Trophoblast cell (in vitro differentiated cells and primary cell): ENCODE results near the gene STOML3.

Experiments
- DNase-seq, 2 donors: peaks; one replicate each; pipeline ENCODE4 v3.0.0-alpha.2; 2016
- H2AFZ ChIP-seq: 2 replicates; pipeline ENCODE4 v1.6.1; 2013; ENCODE audit warnings: low read length, moderate library complexity, mild to moderate bottlenecking; ENCODE audit not compliant: insufficient read depth, poor library complexity
- H2AK5ac ChIP-seq: 2 replicates; pipeline ENCODE4 v1.6.1; 2013; ENCODE audit warnings: mild to moderate bottlenecking, low read length
- H2BK120ac ChIP-seq: 2 replicates; pipeline ENCODE4 v1.6.1; 2013; ENCODE audit warnings: low read length, mild to moderate bottlenecking, moderate library complexity; ENCODE audit not compliant: insufficient read depth, poor library complexity
- H2BK12ac ChIP-seq: 2 replicates; pipeline ENCODE4 v1.6.1; 2013; ENCODE audit warnings: mild to moderate bottlenecking, low read length, moderate library complexity
- H2BK5ac ChIP-seq: 2 replicates; pipeline ENCODE4 v1.6.1; 2013; ENCODE audit warnings: low read length, low read depth, moderate library complexity, mild to moderate bottlenecking; ENCODE audit not compliant: poor library complexity
- H3K14ac ChIP-seq: 2 replicates; pipeline ENCODE4 v1.6.1; 2013; ENCODE audit warnings: mild to moderate bottlenecking, low read length
- H3K18ac ChIP-seq: 2 replicates; pipeline ENCODE4 v1.6.1; 2013; ENCODE audit warnings: mild to moderate bottlenecking, low read length
- H3K23ac ChIP-seq: 2 replicates; pipeline ENCODE4 v1.6.1; 2013; ENCODE audit warnings: low read length
- H3K27ac ChIP-seq: 2 replicates; pipeline ENCODE4 v1.5.1; 2013; ENCODE audit warnings: low read depth, mild to moderate bottlenecking, inconsistent platforms, low read length, moderate library complexity
- H3K27me3 ChIP-seq: 2 replicates; pipeline ENCODE4 v1.6.1; 2013; ENCODE audit warnings: inconsistent platforms, mild to moderate bottlenecking, low read length, moderate library complexity; ENCODE audit not compliant: insufficient read depth
- H3K36me3 ChIP-seq, 2 experiments: 1 replicate in 1 of 2; 2 replicates in 1 of 2; pipeline ENCODE4 v1.6.1; 2013; ENCODE audit warnings: low read length in 2 of 2, mild to moderate bottlenecking in 2 of 2, moderate library complexity in 1 of 2; ENCODE audit not compliant: insufficient read depth in 2 of 2, control insufficient read depth in 1 of 2
- H3K4ac ChIP-seq: 2 replicates; pipeline ENCODE4 v1.6.1; 2013; ENCODE audit warnings: low read depth, mild to moderate bottlenecking, low read length, moderate library complexity
- H3K4me1 ChIP-seq, 2 experiments: 1 replicate in 1 of 2; 2 replicates in 1 of 2; pipeline ENCODE4 v1.6.1; 2013; ENCODE audit warnings: low read length in 2 of 2, mild to moderate bottlenecking in 2 of 2, moderate library complexity in 1 of 2; ENCODE audit not compliant: insufficient read depth in 2 of 2, control insufficient read depth in 1 of 2
- H3K4me2 ChIP-seq: 2 replicates; pipeline ENCODE4 v1.6.1; 2013; ENCODE audit warnings: inconsistent platforms, mild to moderate bottlenecking, low read length, moderate library complexity
- H3K4me3 ChIP-seq: 2 replicates; pipeline ENCODE4 v1.5.1; 2013; ENCODE audit warnings: mild to moderate bottlenecking, low read depth, low read length, inconsistent platforms
- H3K79me1 ChIP-seq: one replicate; pipeline ENCODE4 v1.6.1; 2013; ENCODE audit warnings: low read length
- H3K79me2 ChIP-seq: 2 replicates; pipeline ENCODE4 v1.6.1; 2013; ENCODE audit warnings: low read length, mild to moderate bottlenecking; ENCODE audit not compliant: control insufficient read depth, insufficient read depth, poor library complexity
- H3K9ac ChIP-seq: 2 replicates; pipeline ENCODE4 v1.6.1; 2013; ENCODE audit warnings: mild to moderate bottlenecking, low read length
- H3K9me3 ChIP-seq: 2 replicates; pipeline ENCODE4 v1.6.1; 2013; ENCODE audit warnings: low read depth, mild to moderate bottlenecking, control low read depth, inconsistent platforms, low read length; ENCODE audit not compliant: insufficient read depth
- H4K12ac ChIP-seq: 2 replicates; pipeline ENCODE4 v1.6.1; 2013; ENCODE audit warnings: low read depth, mild to moderate bottlenecking, low read length, moderate library complexity
- H4K8ac ChIP-seq: 2 replicates; pipeline ENCODE4 v1.6.1; 2013; ENCODE audit warnings: low read depth, mild to moderate bottlenecking, low read length, moderate library complexity
- H4K91ac ChIP-seq: one replicate; pipeline ENCODE4 v1.6.1; 2013; ENCODE audit warnings: low read depth, mild to moderate bottlenecking, low read length, moderate library complexity
- WGBS: extraction: QIAGEN DNeasy Blood & Tissue Kit; methylation state at CpG from one replicate; pipeline ENCODE4 v1.1.7; 2013; ENCODE audit warnings: missing lambda C conversion rate; ENCODE audit not compliant: insufficient read length, insufficient coverage; ENCODE audit errors: extremely low coverage; 5-methylcytosine and 5-hydroxymethylcytosine counted together

STOML3 gene

GRCh38 chr13:38933786-38934185 lies 56.8 kb downstream of the STOML3 start:
- Histone ChIP-seq H2AK5ac (no peak overlapping the region), H3K27me3 (no peaks in the 10 kb centered on the region), H3K14ac (no peak overlapping the region), H3K4me3 (no peak overlapping the region), H3K18ac (no peak overlapping the region), H3K79me2 (no peaks in the 10 kb centered on the region), H2AFZ (no peak overlapping the region), H3K9me3 (no peaks in the 10 kb centered on the region), H3K9ac (no peak overlapping the region), H4K8ac (no peak overlapping the region), H3K23ac (no peak overlapping the region), H3K27ac (no peak overlapping the region), H4K91ac (no peak overlapping the region), H3K4ac (no peak overlapping the region), H2BK120ac (no peak overlapping the region), H2BK5ac (no peak overlapping the region), H2BK12ac (no peak overlapping the region), H4K12ac (no peak overlapping the region), H3K36me3 (no peaks in the 10 kb centered on the region), H3K79me1 (no peaks in the 10 kb centered on the region), H3K4me1 (no peaks in the 10 kb centered on the region), H3K4me2 (no peak overlapping the region)
- no peak for DNase-seq

GRCh38 chr13:38922170-38922569 lies 68.5 kb downstream of the STOML3 start:
- no peak for DNase-seq
- no peak overlapping the region for H3K4me3 ChIP-seq
- H2BK120ac ChIP-seq: no peak overlapping the region
- no peak overlapping the region for H4K91ac ChIP-seq
- WGBS: no CpG with 5 or more reads among the region's 1 CpG
- H3K9ac ChIP-seq: no peak overlapping the region
- no peaks in the 10 kb centered on the region for H3K79me1 ChIP-seq
- no peak overlapping the region for H4K8ac ChIP-seq
- H3K4me2 ChIP-seq: no peak overlapping the region
- no peak overlapping the region for H2AFZ ChIP-seq
- no peak overlapping the region for H2BK5ac ChIP-seq
- no peaks in the 10 kb centered on the region for H3K27me3 ChIP-seq
- no peak overlapping the region for H2BK12ac ChIP-seq
- no peaks in the 10 kb centered on the region for H3K4me1 ChIP-seq
- H3K27ac ChIP-seq: no peak overlapping the region
- no peaks in the 10 kb centered on the region for H3K79me2 ChIP-seq
- H3K9me3 ChIP-seq: no peaks in the 10 kb centered on the region
- no peak overlapping the region for H4K12ac ChIP-seq
- no peak overlapping the region for H3K18ac ChIP-seq
- H3K23ac ChIP-seq: no peak overlapping the region
- no peak overlapping the region for H3K14ac ChIP-seq
- no peak overlapping the region for H2AK5ac ChIP-seq
- no peak overlapping the region for H3K4ac ChIP-seq
- H3K36me3 ChIP-seq: no peaks in the 10 kb centered on the region

GRCh38 chr13:38921081-38921480 lies 69.5 kb downstream of the STOML3 start:
- Histone ChIP-seq H2BK120ac (no peak overlapping the region), H3K36me3 (no peaks in the 10 kb centered on the region), H3K27me3 (no peaks in the 10 kb centered on the region), H2BK12ac (no peak overlapping the region), H3K4me3 (no peak overlapping the region), H3K79me2 (no peaks in the 10 kb centered on the region), H3K18ac (no peak overlapping the region), H4K8ac (no peak overlapping the region), H3K9ac (no peak overlapping the region), H3K4ac (no peak overlapping the region), H3K27ac (no peak overlapping the region), H2BK5ac (no peak overlapping the region), H3K4me2 (no peak overlapping the region), H3K23ac (no peak overlapping the region), H2AFZ (no peak overlapping the region), H4K91ac (peak overlapping the region; percentile 29), H3K4me1 (no peaks in the 10 kb centered on the region), H3K79me1 (no peaks in the 10 kb centered on the region), H2AK5ac (no peak overlapping the region), H4K12ac (no peak overlapping the region), H3K9me3 (no peaks in the 10 kb centered on the region), H3K14ac (no peak overlapping the region)
- WGBS: no CpG with 5 or more reads among the region's 2 CpGs
- no peak for DNase-seq
